Measurements from ENCODE around the gene FAM171A1. TPM values are rescaled to one million over a fixed set of nuclear protein-coding genes. Genes with fewer than 3 reads are reported as not detected.

The FAM171A1 gene
- total RNA-seq, 1 experiment from 2014 or later = 19.2 TPM

DNA sequence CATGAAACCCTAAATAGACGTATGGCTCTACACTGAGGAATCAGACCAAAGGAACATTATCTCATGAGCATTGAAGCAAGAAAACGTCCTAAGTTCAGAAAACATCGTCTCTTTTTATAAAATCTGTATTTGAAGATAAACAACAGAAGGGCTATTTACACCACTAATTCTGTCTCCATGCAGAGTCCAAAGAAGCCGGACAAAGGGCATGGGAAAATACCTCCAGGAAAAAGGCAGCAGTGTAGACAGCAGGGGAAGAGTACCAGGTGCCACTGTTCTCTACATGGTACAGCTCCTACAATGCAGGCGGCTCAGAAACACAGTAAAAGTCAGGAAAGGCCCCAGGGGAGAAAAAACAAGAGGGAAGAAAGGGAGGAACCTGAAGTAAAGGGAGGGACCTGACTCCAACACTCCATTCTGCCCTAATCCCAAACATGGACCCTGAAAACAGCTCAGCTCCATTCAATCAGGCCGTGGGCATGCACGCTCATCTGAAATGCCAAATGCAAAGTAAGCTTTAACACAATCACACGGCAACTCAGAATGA is 17.5 kb downstream of the FAM171A1 start:
- no peak overlapping the region for H3K4me3 ChIP-seq (ENCODE audit: low read depth in 2 of 2, low read length in 2 of 2)
- TF ChIP-seq, protein P1, sequence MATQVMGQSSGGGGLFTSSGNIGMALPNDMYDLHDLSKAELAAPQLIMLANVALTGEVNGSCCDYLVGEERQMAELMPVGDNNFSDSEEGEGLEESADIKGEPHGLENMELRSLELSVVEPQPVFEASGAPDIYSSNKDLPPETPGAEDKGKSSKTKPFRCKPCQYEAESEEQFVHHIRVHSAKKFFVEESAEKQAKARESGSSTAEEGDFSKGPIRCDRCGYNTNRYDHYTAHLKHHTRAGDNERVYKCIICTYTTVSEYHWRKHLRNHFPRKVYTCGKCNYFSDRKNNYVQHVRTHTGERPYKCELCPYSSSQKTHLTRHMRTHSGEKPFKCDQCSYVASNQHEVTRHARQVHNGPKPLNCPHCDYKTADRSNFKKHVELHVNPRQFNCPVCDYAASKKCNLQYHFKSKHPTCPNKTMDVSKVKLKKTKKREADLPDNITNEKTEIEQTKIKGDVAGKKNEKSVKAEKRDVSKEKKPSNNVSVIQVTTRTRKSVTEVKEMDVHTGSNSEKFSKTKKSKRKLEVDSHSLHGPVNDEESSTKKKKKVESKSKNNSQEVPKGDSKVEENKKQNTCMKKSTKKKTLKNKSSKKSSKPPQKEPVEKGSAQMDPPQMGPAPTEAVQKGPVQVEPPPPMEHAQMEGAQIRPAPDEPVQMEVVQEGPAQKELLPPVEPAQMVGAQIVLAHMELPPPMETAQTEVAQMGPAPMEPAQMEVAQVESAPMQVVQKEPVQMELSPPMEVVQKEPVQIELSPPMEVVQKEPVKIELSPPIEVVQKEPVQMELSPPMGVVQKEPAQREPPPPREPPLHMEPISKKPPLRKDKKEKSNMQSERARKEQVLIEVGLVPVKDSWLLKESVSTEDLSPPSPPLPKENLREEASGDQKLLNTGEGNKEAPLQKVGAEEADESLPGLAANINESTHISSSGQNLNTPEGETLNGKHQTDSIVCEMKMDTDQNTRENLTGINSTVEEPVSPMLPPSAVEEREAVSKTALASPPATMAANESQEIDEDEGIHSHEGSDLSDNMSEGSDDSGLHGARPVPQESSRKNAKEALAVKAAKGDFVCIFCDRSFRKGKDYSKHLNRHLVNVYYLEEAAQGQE (IDR thresholded peaks at IDR 0.05; ENCODE audit: insufficient read depth in 1 of 2, low read depth in 2 of 2, low read length in 1 of 2) = no peak
- TF ChIP-seq TCF7L2 (IDR thresholded peaks at IDR 0.05; ENCODE audit: low read depth, low read length) (no peak), SIN3A (IDR thresholded peaks at IDR 0.05; ENCODE audit: borderline replicate concordance, insufficient read depth, low read depth, low read length) (no peak), POLR2AphosphoS5 (IDR thresholded peaks at IDR 0.05; ENCODE audit: low read depth, low read length) (no peak)
- TF ChIP-seq, protein P2, sequence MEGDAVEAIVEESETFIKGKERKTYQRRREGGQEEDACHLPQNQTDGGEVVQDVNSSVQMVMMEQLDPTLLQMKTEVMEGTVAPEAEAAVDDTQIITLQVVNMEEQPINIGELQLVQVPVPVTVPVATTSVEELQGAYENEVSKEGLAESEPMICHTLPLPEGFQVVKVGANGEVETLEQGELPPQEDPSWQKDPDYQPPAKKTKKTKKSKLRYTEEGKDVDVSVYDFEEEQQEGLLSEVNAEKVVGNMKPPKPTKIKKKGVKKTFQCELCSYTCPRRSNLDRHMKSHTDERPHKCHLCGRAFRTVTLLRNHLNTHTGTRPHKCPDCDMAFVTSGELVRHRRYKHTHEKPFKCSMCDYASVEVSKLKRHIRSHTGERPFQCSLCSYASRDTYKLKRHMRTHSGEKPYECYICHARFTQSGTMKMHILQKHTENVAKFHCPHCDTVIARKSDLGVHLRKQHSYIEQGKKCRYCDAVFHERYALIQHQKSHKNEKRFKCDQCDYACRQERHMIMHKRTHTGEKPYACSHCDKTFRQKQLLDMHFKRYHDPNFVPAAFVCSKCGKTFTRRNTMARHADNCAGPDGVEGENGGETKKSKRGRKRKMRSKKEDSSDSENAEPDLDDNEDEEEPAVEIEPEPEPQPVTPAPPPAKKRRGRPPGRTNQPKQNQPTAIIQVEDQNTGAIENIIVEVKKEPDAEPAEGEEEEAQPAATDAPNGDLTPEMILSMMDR (IDR thresholded peaks at IDR 0.05) = no peak
- no peaks in the 10 kb centered on the region for H3K4me1 ChIP-seq (ENCODE audit: control insufficient read depth, insufficient read depth, low read length)
- H3K9me3 ChIP-seq (ENCODE audit: control insufficient read depth, insufficient read depth, low read depth, low read length) = no peaks in the 10 kb centered on the region
- BruUV-seq (replicated peaks) = no TSS peak
- CTCF ChIA-PET = no interaction called here
- in situ Hi-C loops (cut with HindIII; ENCODE audit: low pct_unique_long_range_greater_than_20kb, low sequenced_read_pairs) = no loop called here
- H3K27me3 ChIP-seq (ENCODE audit: control insufficient read depth, insufficient read depth, low read length) = no peaks in the 10 kb centered on the region
- DNase-seq (ENCODE audit: low read depth, low spot score) = no peak
- no peaks in the 10 kb centered on the region for H3K36me3 ChIP-seq (ENCODE audit: control insufficient read depth, insufficient read depth, low read length)
- ATAC-seq = no peak
- intact Hi-C loops (cut with micrococcal nuclease; ENCODE audit: unreplicated experiment) = no loop called here
- POLR2A ChIA-PET = interaction anchor here (0.6 kb wide), 1 partner anchor 160 kb away, joined by 4 read pairs; no protein-coding TSS in a partner anchor
- H3K27ac ChIP-seq (ENCODE audit: low read length) = no peak overlapping the region

DNA sequence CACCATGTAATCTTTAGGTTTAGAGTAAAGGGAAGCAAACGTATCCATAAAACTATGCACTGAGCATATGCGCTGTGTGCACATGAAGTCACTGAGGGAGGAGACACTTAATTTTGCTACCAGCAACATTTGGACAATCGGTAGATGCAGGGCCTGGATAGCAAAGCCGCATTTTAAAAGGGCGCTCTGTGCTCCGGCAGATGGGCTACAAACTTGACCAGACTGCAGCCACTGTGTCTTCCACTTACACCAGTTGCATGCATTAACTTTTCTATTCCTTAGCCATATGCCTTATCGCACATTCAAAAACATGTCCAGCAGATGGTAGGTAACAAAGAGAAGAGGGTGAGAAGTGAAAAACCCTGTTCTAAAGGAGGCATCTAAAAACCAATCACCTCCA is 18.3 kb downstream of the FAM171A1 start:
- TF ChIP-seq, protein P2 (IDR thresholded peaks at IDR 0.05) = no peak
- no peak for TF ChIP-seq TCF7L2 (IDR thresholded peaks at IDR 0.05; ENCODE audit: low read depth, low read length)
- TF ChIP-seq SIN3A (IDR thresholded peaks at IDR 0.05; ENCODE audit: borderline replicate concordance, insufficient read depth, low read depth, low read length) = no peak
- TF ChIP-seq, protein P1 (IDR thresholded peaks at IDR 0.05; ENCODE audit: insufficient read depth in 1 of 2, low read depth in 2 of 2, low read length in 1 of 2) = no peak
- TF ChIP-seq POLR2AphosphoS5 (IDR thresholded peaks at IDR 0.05; ENCODE audit: low read depth, low read length) = no peak
- no peak overlapping the region for H3K27ac ChIP-seq (ENCODE audit: low read length)
- in situ Hi-C loops (cut with HindIII; ENCODE audit: low pct_unique_long_range_greater_than_20kb, low sequenced_read_pairs) = no loop called here
- ATAC-seq (no peak), DNase-seq (ENCODE audit: low read depth, low spot score) (no peak)
- intact Hi-C loops (cut with micrococcal nuclease; ENCODE audit: unreplicated experiment) = no loop called here
- ChIA-PET CTCF (no interaction called here), POLR2A (no interaction called here)
- H3K9me3 ChIP-seq (ENCODE audit: control insufficient read depth, insufficient read depth, low read depth, low read length) = no peaks in the 10 kb centered on the region
- H3K36me3 ChIP-seq (ENCODE audit: control insufficient read depth, insufficient read depth, low read length) = no peaks in the 10 kb centered on the region
- no peak overlapping the region for H3K4me3 ChIP-seq (ENCODE audit: low read depth in 2 of 2, low read length in 2 of 2)
- BruUV-seq (replicated peaks) = no TSS peak
- H3K27me3 ChIP-seq (ENCODE audit: control insufficient read depth, insufficient read depth, low read length) = no peaks in the 10 kb centered on the region
- H3K4me1 ChIP-seq (ENCODE audit: control insufficient read depth, insufficient read depth, low read length) = no peaks in the 10 kb centered on the region
